ENCODE data around the gene KCNQ2. TPM values are rescaled to one million over a fixed set of nuclear protein-coding genes. Genes with fewer than 3 reads are reported as not detected.

Gene KCNQ2
- total RNA-seq, 1 experiment from 2014 or later, result not detected

GRCh38 chr20:63432577-63433325 lies 39.7 kb downstream of the KCNQ2 start:
- Mint-ChIP-seq H3K4me1 (ENCODE audit: insufficient read depth, unreplicated experiment) (no peaks in the 10 kb centered on the region), H3K27ac (ENCODE audit: low read depth, unreplicated experiment) (no peak overlapping the region), H3K9me3 (ENCODE audit: unreplicated experiment) (peaks cover 7% of the 10 kb centered on the region), H3K27me3 (ENCODE audit: insufficient read depth, unreplicated experiment) (peaks cover 14% of the 10 kb centered on the region), H3K36me3 (ENCODE audit: insufficient read depth, unreplicated experiment) (no peaks in the 10 kb centered on the region), H3K4me3 (ENCODE audit: unreplicated experiment) (no peak overlapping the region)
- ChIA-PET CTCF (interaction anchor here (0.9 to 1.2 kb wide), 2 partner anchors 89 to 124 kb away, joined by 4 read pairs; no protein-coding TSS in a partner anchor), POLR2A (no interaction called here)
- DNase-seq (ENCODE audit: unreplicated experiment), result no peak
- intact Hi-C loops (cut with micrococcal nuclease), result no loop called here
- no TSS peak for BruUV-seq (replicated peaks)
- no peak for TF ChIP-seq CTCF (IDR thresholded peaks at IDR 0.05; ENCODE audit: unreplicated experiment)

GRCh38 chr20:63431944-63432343 lies 40.5 kb downstream of the KCNQ2 start:
- H3K4me3 Mint-ChIP-seq (ENCODE audit: unreplicated experiment), result no peak overlapping the region
- intact Hi-C loops (cut with micrococcal nuclease), result no loop called here
- H3K9me3 Mint-ChIP-seq (ENCODE audit: unreplicated experiment), result peaks cover 7% of the 10 kb centered on the region
- H3K27me3 Mint-ChIP-seq (ENCODE audit: insufficient read depth, unreplicated experiment), result peaks cover 22% of the 10 kb centered on the region
- POLR2A ChIA-PET, result no interaction called here
- H3K36me3 Mint-ChIP-seq (ENCODE audit: insufficient read depth, unreplicated experiment), result no peaks in the 10 kb centered on the region
- no peak overlapping the region for H3K27ac Mint-ChIP-seq (ENCODE audit: low read depth, unreplicated experiment)
- TF ChIP-seq CTCF (IDR thresholded peaks at IDR 0.05; ENCODE audit: unreplicated experiment), result no peak
- CTCF ChIA-PET, result no interaction called here
- BruUV-seq (replicated peaks), result no TSS peak
- no peaks in the 10 kb centered on the region for H3K4me1 Mint-ChIP-seq (ENCODE audit: insufficient read depth, unreplicated experiment)
- DNase-seq (ENCODE audit: unreplicated experiment), result no peak

- intact Hi-C loops (cut with micrococcal nuclease), result no loop called here
- BruUV-seq (replicated peaks), result no TSS peak
Measured at GRCh38 chr20:63430891-63431290, 41.6 kb downstream of the KCNQ2 start.

GRCh38 chr20:63429992-63430391 lies 42.5 kb downstream of the KCNQ2 start:
- Mint-ChIP-seq H3K4me3 (ENCODE audit: unreplicated experiment) (no peak overlapping the region), H3K4me1 (ENCODE audit: insufficient read depth, unreplicated experiment) (no peaks in the 10 kb centered on the region), H3K36me3 (ENCODE audit: insufficient read depth, unreplicated experiment) (no peaks in the 10 kb centered on the region), H3K27ac (ENCODE audit: low read depth, unreplicated experiment) (no peak overlapping the region), H3K9me3 (ENCODE audit: unreplicated experiment) (peaks cover 10% of the 10 kb centered on the region), H3K27me3 (ENCODE audit: insufficient read depth, unreplicated experiment) (peaks cover 42% of the 10 kb centered on the region)
- no peak for DNase-seq (ENCODE audit: unreplicated experiment)
- intact Hi-C loops (cut with micrococcal nuclease), result no loop called here
- no peak for TF ChIP-seq CTCF (IDR thresholded peaks at IDR 0.05; ENCODE audit: unreplicated experiment)
- POLR2A ChIA-PET, result no interaction called here
- BruUV-seq (replicated peaks), result no TSS peak
- CTCF ChIA-PET, result no interaction called here

More at GRCh38 chr20:63430891-63431290, 41.6 kb downstream of the KCNQ2 start:
- ChIA-PET CTCF (interaction anchor here (0.5 kb wide), 1 partner anchor 75 kb away, joined by 3 read pairs; no protein-coding TSS in a partner anchor), POLR2A (no interaction called here)
- Mint-ChIP-seq H3K36me3 (ENCODE audit: insufficient read depth, unreplicated experiment) (no peaks in the 10 kb centered on the region), H3K4me3 (ENCODE audit: unreplicated experiment) (no peak overlapping the region), H3K9me3 (ENCODE audit: unreplicated experiment) (peaks cover 7% of the 10 kb centered on the region), H3K27me3 (ENCODE audit: insufficient read depth, unreplicated experiment) (peaks cover 33% of the 10 kb centered on the region), H3K4me1 (ENCODE audit: insufficient read depth, unreplicated experiment) (no peaks in the 10 kb centered on the region), H3K27ac (ENCODE audit: low read depth, unreplicated experiment) (no peak overlapping the region)
- DNase-seq (ENCODE audit: unreplicated experiment), result no peak
- TF ChIP-seq CTCF (IDR thresholded peaks at IDR 0.05; ENCODE audit: unreplicated experiment), result no peak
